GM21619 (cell line): ENCODE measurements around the gene TCP11L1.
"Not testable (repeated sequence)": the region's sequence is repeated elsewhere in the genome, so short reads cannot be mapped to it uniquely, and the experiment has no call there.

Experiments used
- ATAC-seq: cut with Tn5 transposase; IDR thresholded peaks from one replicate; pipeline ENCODE4 v1.9.1; 2021; ENCODE audit not compliant: unreplicated experiment

The TCP11L1 gene

GRCh38 chr11:33029218-33029617, 10.2 kb upstream of the TCP11L1 start:
- not testable (repeated sequence) for ATAC-seq

GRCh38 chr11:33033493-33033892, 5.9 kb upstream of the TCP11L1 start:
- ATAC-seq, result no peak

- ATAC-seq, result no peak
These were observed 4.4 kb upstream of the TCP11L1 start for GRCh38 chr11:33035011-33035410.

- ATAC-seq, result peak; percentile 29
These were observed 875 bp downstream of the TCP11L1 start for GRCh38 chr11:33040033-33040861.

GRCh38 chr11:33040862-33041453, 1.6 kb downstream of the TCP11L1 start:
- ATAC-seq, result no peak

- no peak for ATAC-seq
These were observed 4.0 kb downstream of the TCP11L1 start for GRCh38 chr11:33043221-33043830.

- no peak for ATAC-seq
These were observed 4.9 kb downstream of the TCP11L1 start for GRCh38 chr11:33044285-33044756.

GRCh38 chr11:33045551-33046255, 6.3 kb downstream of the TCP11L1 start:
- ATAC-seq, result no peak

- not testable (repeated sequence) for ATAC-seq
These were observed 9.3 kb downstream of the TCP11L1 start for GRCh38 chr11:33048701-33049100.

GRCh38 chr11:33049565-33050408, 10.4 kb downstream of the TCP11L1 start:
- not testable (repeated sequence) for ATAC-seq

- no peak for ATAC-seq
These were observed 12.9 kb downstream of the TCP11L1 start for GRCh38 chr11:33052231-33052630.

- ATAC-seq, result no peak
These were observed 16.0 kb downstream of the TCP11L1 start for GRCh38 chr11:33055375-33055774.

- ATAC-seq, result no peak
These were observed 17.9 kb downstream of the TCP11L1 start for GRCh38 chr11:33057284-33057683.

- ATAC-seq, result no peak
These were observed 20.1 kb downstream of the TCP11L1 start for GRCh38 chr11:33059331-33060007.

- ATAC-seq, result no peak
These were observed 20.9 kb downstream of the TCP11L1 start for GRCh38 chr11:33060271-33060670.

- no peak for ATAC-seq
These were observed 22.8 kb downstream of the TCP11L1 start for GRCh38 chr11:33062137-33062536.

GRCh38 chr11:33063326-33063881, 24.0 kb downstream of the TCP11L1 start:
- ATAC-seq, result peak; percentile 49

- no peak for ATAC-seq
These were observed 24.9 kb downstream of the TCP11L1 start for GRCh38 chr11:33064033-33064825.

GRCh38 chr11:33064866-33065265, 25.5 kb downstream of the TCP11L1 start:
- no peak for ATAC-seq
